Measurements from ENCODE around the gene LZTR1.

DNA sequence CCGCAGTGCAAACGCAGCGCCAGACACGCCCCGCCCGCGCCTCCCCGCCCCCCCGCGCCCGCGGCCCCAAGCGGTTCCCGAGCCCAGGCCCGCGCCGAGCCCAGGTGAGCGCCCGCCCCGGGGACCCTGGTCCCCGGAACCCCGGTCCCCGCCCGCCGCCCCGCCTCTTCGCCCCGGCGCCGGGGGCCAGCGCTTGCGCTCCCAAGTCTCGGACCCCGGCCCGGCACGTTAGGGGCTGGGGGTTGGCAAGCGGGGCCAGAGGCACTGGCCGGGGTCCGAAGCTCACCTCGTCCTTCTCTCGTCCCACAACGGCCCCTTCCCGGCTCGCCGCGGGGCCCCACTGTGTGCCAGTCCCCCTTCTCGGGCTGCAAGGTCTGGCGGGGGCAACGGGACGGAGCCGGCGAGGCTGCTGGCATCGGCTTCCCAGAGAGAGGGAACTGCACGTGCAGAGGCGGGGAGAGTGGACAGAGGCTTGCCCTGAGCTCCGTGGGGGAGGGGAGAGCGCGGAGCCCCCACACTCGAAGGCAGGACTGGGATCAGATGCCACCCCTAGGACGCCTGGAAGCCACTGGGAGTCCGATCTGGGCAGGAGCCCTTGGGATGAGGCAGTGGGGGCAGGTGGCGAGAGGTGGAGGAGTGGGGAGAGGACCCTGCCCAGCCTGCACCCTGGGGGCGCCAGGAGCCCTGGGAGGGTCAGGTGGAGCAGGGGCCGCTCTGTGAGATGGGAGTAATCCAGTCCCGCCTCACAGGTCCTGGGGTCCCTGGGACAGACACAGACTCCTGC is 16.8 kb upstream of the LZTR1 start:
- TF ChIP-seq, protein P1, sequence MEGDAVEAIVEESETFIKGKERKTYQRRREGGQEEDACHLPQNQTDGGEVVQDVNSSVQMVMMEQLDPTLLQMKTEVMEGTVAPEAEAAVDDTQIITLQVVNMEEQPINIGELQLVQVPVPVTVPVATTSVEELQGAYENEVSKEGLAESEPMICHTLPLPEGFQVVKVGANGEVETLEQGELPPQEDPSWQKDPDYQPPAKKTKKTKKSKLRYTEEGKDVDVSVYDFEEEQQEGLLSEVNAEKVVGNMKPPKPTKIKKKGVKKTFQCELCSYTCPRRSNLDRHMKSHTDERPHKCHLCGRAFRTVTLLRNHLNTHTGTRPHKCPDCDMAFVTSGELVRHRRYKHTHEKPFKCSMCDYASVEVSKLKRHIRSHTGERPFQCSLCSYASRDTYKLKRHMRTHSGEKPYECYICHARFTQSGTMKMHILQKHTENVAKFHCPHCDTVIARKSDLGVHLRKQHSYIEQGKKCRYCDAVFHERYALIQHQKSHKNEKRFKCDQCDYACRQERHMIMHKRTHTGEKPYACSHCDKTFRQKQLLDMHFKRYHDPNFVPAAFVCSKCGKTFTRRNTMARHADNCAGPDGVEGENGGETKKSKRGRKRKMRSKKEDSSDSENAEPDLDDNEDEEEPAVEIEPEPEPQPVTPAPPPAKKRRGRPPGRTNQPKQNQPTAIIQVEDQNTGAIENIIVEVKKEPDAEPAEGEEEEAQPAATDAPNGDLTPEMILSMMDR (IDR thresholded peaks at IDR 0.05): no peak
- TF ChIP-seq POLR2AphosphoS5 (IDR thresholded peaks at IDR 0.05; ENCODE audit: low read depth, low read length) (no peak), JUND (IDR thresholded peaks at IDR 0.05) (no peak), RAD21 (IDR thresholded peaks at IDR 0.05; ENCODE audit: low read length) (no peak), CHD2 (IDR thresholded peaks at IDR 0.05; ENCODE audit: low read length, partially characterized antibody) (peak; percentile 17), NFIC (IDR thresholded peaks at IDR 0.05; ENCODE audit: borderline replicate concordance) (no peak), EP300 (IDR thresholded peaks at IDR 0.05; ENCODE audit: borderline replicate concordance in 1 of 2, low read depth in 1 of 2, low read length in 1 of 2) (no peak), SMC3 (IDR thresholded peaks at IDR 0.05; ENCODE audit: low read depth, low read length) (no peak), TAF1 (IDR thresholded peaks at IDR 0.05; ENCODE audit: borderline replicate concordance, low read depth, low read length) (no peak), GABPA (IDR thresholded peaks at IDR 0.05; ENCODE audit: low read depth) (no peak), EZH2phosphoT487 (IDR thresholded peaks at IDR 0.05; ENCODE audit: borderline replicate concordance, low read depth) (no peak), SIN3A (IDR thresholded peaks at IDR 0.05; ENCODE audit: borderline replicate concordance, low read depth, low read length) (no peak), RFX5 (IDR thresholded peaks at IDR 0.05; ENCODE audit: low read length) (no peak)

Measured in SK-N-SH (cell line).